ENCODE measurements around the gene SCN3B.

Gene SCN3B

GRCh38 chr11:123579482-123579812 lies 75.0 kb downstream of the SCN3B start:
- H3K27ac ChIP-seq, result no peak overlapping the region
- ChIA-PET CTCF (interaction anchor here (0.9 to 3.5 kb wide), 5 partner anchors 13 to 131 kb away, joined by 3 to 45 read pairs (median 5); no protein-coding TSS in a partner anchor), POLR2A (ENCODE audit: low non-redundant PET) (interaction anchor here (0.6 kb wide), 1 partner anchor 47 kb away, joined by 4 read pairs; no protein-coding TSS in a partner anchor)
- no peak for TF ChIP-seq CTCF (conservative IDR thresholded peaks at IDR 0.05; ENCODE audit: low read depth)
- DNase-seq (ENCODE audit: low spot score), result no peak

Data from RWPE1 (cell line).